SK-N-SH treated with all-trans-retinoic acid at 6 μM for 48 hours (cell line): ENCODE results near the gene IL17RA.

Experiments
- BACH2 ChIP-seq: fragments of 250-450 bp; sonication (Bioruptor Pico); IDR thresholded peaks from 2 replicates; pipeline ENCODE4 v1.9.0; 2021; ENCODE audit warnings: mild to moderate bottlenecking, borderline replicate concordance
- ESRRG ChIP-seq: fragments of 250-450 bp; sonication (Bioruptor Pico); IDR thresholded peaks from 2 replicates; pipeline ENCODE4 v1.6.1; 2021; ENCODE audit warnings: mild to moderate bottlenecking
- GLIS3 ChIP-seq: fragments of 250-450 bp; sonication (Bioruptor Pico); IDR thresholded peaks from 2 replicates; pipeline ENCODE4 v1.5.0; 2020; ENCODE audit warnings: mild to moderate bottlenecking, moderate library complexity
- RARB ChIP-seq: fragments of 250-450 bp; sonication (Bioruptor Pico); IDR thresholded peaks from 2 replicates; pipeline ENCODE4 v1.8.0; 2021; ENCODE audit warnings: mild to moderate bottlenecking, moderate library complexity
- TOX ChIP-seq: fragments of 250-450 bp; sonication (Bioruptor Pico); IDR thresholded peaks from 2 replicates; pipeline ENCODE4 v1.8.0; 2021; ENCODE audit warnings: mild to moderate bottlenecking, moderate library complexity, borderline replicate concordance
- ZFP3 ChIP-seq: fragments of 250-450 bp; sonication (Bioruptor Pico); IDR thresholded peaks from 2 replicates; pipeline ENCODE4 v1.5.0; 2020; ENCODE audit warnings: mild to moderate bottlenecking, moderate library complexity
- ZFP30 ChIP-seq: fragments of 450-650 bp; formaldehyde crosslinking; IDR thresholded peaks from 2 replicates; pipeline ENCODE4 v1.5.0; 2022; ENCODE audit warnings: mild to moderate bottlenecking, moderate library complexity
- TF ChIP-seq, protein P1 (sequence below): fragments of 250-450 bp; sonication (Bioruptor Pico); IDR thresholded peaks from 2 replicates; pipeline ENCODE4 v1.8.0; 2020; ENCODE audit warnings: mild to moderate bottlenecking, moderate library complexity, borderline replicate concordance
- TF ChIP-seq, protein P2 (sequence below): fragments of 250-450 bp; sonication (Bioruptor Pico); IDR thresholded peaks from 2 replicates; pipeline ENCODE4 v1.5.1; 2020; ENCODE audit warnings: low read depth, mild to moderate bottlenecking, moderate library complexity
- TF ChIP-seq, protein P3 (sequence below): fragments of 250-450 bp; sonication (Bioruptor Pico); IDR thresholded peaks from 2 replicates; pipeline ENCODE4 v1.5.1; 2021; ENCODE audit warnings: mild to moderate bottlenecking, moderate library complexity

DNA sequence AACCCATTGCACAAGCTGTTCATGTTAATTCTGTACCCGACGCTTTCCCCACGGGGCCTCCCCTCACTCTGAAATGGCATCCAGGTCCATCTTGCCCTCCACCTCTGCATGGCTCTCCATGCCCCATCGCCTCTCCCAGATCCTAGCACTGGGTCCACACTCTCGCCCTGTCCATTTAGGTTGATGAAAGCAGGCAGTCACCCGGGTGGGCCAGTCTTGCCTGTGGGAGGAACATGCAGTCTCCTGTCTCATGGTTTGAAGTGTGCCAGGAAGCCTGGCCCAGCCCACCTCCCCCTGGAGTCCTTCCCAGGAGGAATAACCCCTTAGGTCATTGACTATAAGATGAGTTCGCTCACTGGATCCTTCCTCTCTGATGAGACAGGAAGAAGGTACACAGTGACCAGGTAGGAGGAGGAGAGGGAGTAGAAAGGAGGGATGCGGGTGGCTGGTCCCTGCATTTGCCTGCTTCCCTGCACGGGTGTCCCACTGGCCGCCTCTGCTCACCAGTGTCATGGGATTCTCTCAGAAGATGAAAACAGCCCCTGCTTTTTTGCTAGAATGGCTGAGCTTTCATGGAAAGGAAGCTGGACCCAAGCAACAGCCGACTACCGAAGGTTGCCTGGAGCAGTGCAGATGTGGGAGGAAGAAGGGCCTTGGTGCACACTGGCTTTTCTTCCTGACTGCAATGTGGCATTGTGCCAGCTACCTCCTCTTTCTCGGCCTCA lies 29.5 kb downstream of the IL17RA start:
- TF ChIP-seq, protein P1, sequence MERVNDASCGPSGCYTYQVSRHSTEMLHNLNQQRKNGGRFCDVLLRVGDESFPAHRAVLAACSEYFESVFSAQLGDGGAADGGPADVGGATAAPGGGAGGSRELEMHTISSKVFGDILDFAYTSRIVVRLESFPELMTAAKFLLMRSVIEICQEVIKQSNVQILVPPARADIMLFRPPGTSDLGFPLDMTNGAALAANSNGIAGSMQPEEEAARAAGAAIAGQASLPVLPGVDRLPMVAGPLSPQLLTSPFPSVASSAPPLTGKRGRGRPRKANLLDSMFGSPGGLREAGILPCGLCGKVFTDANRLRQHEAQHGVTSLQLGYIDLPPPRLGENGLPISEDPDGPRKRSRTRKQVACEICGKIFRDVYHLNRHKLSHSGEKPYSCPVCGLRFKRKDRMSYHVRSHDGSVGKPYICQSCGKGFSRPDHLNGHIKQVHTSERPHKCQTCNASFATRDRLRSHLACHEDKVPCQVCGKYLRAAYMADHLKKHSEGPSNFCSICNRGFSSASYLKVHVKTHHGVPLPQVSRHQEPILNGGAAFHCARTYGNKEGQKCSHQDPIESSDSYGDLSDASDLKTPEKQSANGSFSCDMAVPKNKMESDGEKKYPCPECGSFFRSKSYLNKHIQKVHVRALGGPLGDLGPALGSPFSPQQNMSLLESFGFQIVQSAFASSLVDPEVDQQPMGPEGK (CRISPR knock-in tag): no peak
- TF ChIP-seq ESRRG (CRISPR knock-in tag) (no peak), TOX (no peak), ZFP30 (CRISPR knock-in tag) (no peak), ZFP3 (CRISPR knock-in tag) (no peak), RARB (no peak), BACH2 (CRISPR knock-in tag) (no peak), GLIS3 (CRISPR knock-in tag) (no peak)
- TF ChIP-seq, protein P2, sequence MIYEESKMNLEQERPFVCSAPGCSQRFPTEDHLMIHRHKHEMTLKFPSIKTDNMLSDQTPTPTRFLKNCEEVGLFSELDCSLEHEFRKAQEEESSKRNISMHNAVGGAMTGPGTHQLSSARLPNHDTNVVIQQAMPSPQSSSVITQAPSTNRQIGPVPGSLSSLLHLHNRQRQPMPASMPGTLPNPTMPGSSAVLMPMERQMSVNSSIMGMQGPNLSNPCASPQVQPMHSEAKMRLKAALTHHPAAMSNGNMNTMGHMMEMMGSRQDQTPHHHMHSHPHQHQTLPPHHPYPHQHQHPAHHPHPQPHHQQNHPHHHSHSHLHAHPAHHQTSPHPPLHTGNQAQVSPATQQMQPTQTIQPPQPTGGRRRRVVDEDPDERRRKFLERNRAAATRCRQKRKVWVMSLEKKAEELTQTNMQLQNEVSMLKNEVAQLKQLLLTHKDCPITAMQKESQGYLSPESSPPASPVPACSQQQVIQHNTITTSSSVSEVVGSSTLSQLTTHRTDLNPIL (CRISPR knock-in tag): no peak
- TF ChIP-seq, protein P3, sequence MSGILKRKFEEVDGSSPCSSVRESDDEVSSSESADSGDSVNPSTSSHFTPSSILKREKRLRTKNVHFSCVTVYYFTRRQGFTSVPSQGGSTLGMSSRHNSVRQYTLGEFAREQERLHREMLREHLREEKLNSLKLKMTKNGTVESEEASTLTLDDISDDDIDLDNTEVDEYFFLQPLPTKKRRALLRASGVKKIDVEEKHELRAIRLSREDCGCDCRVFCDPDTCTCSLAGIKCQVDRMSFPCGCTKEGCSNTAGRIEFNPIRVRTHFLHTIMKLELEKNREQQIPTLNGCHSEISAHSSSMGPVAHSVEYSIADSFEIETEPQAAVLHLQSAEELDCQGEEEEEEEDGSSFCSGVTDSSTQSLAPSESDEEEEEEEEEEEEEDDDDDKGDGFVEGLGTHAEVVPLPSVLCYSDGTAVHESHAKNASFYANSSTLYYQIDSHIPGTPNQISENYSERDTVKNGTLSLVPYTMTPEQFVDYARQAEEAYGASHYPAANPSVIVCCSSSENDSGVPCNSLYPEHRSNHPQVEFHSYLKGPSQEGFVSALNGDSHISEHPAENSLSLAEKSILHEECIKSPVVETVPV (CRISPR knock-in tag): no peak
